HepG2 (cell line): Measurements from ENCODE around the gene PFDN2. TPM values are rescaled to one million over a fixed set of nuclear protein-coding genes. Genes with fewer than 3 reads are reported as not detected.

Experiments used
- ATAC-seq: fragments of 200-7000 bp; cut with Tn5 transposase; 3 replicates; pipeline ENCODE4 v1.9.1; 2020; ENCODE audit warnings: mild to moderate bottlenecking, moderate library complexity
- BruUV-seq: library from RNA; stranded (reverse); fragments of 400-500 nt; replicated peaks from 2 replicates; lab custom pipeline; 2021; lab: Mats Ljungman, UMichigan
- CTCF ChIA-PET: fragments of 300-600 bp; formaldehyde crosslinking; extraction: SDS; loops from one replicate; lab custom pipeline; 2021; ENCODE audit warnings: low total read pairs, inconsistent platforms, low intra/inter-chr PET ratio; lab: Yijun Ruan, JAX
- POLR2A ChIA-PET: fragments of 350-600 bp; sonication (Branson Sonifier 250); formaldehyde crosslinking; loops from one replicate; lab custom pipeline; 2020; ENCODE audit warnings: antibody characterized with exemption, inconsistent platforms; lab: Yijun Ruan, JAX
- DNase-seq: peaks from one replicate; pipeline ENCODE4 v3.0.0-alpha.2; 2015; ENCODE audit warnings: low spot score
- FAIRE-seq: peaks from 3 replicates; lab custom pipeline; 2011; peaks lifted over from hg19 to GRCh38; lab: Jason Lieb, UNC
- H2AFZ ChIP-seq: one replicate; pipeline ENCODE4 v1.6.1; 2011; ENCODE audit warnings: low read length, inconsistent platforms
- H3K27ac ChIP-seq: fragments of 300-600 bp; 3 replicates; pipeline ENCODE4 v1.8.0; 2011; ENCODE audit warnings: mixed run types, mild to moderate bottlenecking, mixed read lengths, low read length, inconsistent platforms; ENCODE audit not compliant: insufficient read depth; ENCODE audit errors: extremely low read length
- H3K27me3 ChIP-seq, 2 experiments: fragments of 200-600 bp in 1 of 2; 2 replicates in 1 of 2; 3 replicates in 1 of 2; pipeline versions ENCODE4 v1.6.0 to v1.8.0; 2011; ENCODE audit warnings: low read length in 2 of 2, mild to moderate bottlenecking in 2 of 2, moderate library complexity in 2 of 2, inconsistent platforms in 1 of 2; ENCODE audit not compliant: insufficient read depth in 2 of 2, control insufficient read depth in 1 of 2
- H3K36me3 ChIP-seq, 2 experiments: fragments of 200-600 bp in 1 of 2; replicated peaks in 1 of 2; 2 replicates in 1 of 2; 3 replicates in 1 of 2; pipeline versions ENCODE4 v1.5.1 to v1.8.0; 2011; ENCODE audit warnings: low read length in 2 of 2, inconsistent platforms in 1 of 2; ENCODE audit not compliant: insufficient read depth in 2 of 2, control insufficient read depth in 1 of 2
- H3K4me1 ChIP-seq: 2 replicates; pipeline ENCODE4 v1.5.1; 2012; ENCODE audit warnings: low read length, inconsistent platforms; ENCODE audit not compliant: insufficient read depth
- H3K4me2 ChIP-seq: 2 replicates; pipeline ENCODE4 v1.6.0; 2011; ENCODE audit warnings: low read depth, low read length, inconsistent platforms
- H3K4me3 ChIP-seq, 3 experiments: fragments of 200-600 bp in 1 of 3; sonication (generic), shearing (Covaris generic) in 1 of 3; replicated peaks in 1 of 3; 2 replicates each; pipeline ENCODE4 v1.5.1; 2011 to 2016; ENCODE audit warnings: low read length in 3 of 3, inconsistent platforms in 2 of 3, low read depth in 2 of 3, mild to moderate bottlenecking in 2 of 3, control low read depth in 1 of 3, mixed read lengths in 1 of 3; ENCODE audit not compliant: insufficient read depth in 1 of 3
- H3K79me2 ChIP-seq: one replicate; pipeline ENCODE4 v1.6.1; 2011; ENCODE audit warnings: low read length, inconsistent platforms; ENCODE audit not compliant: insufficient read depth
- H3K9ac ChIP-seq: 2 replicates; pipeline ENCODE4 v1.6.0; 2011; ENCODE audit warnings: mild to moderate bottlenecking, low read depth, low read length, inconsistent platforms; ENCODE audit not compliant: insufficient read depth
- H3K9me3 ChIP-seq: 2 replicates; pipeline ENCODE4 v1.5.1; 2012; ENCODE audit warnings: mild to moderate bottlenecking, low read length
- H4K20me1 ChIP-seq: 2 replicates; pipeline ENCODE4 v1.6.0; 2011; ENCODE audit warnings: inconsistent platforms, mild to moderate bottlenecking, low read length, moderate library complexity; ENCODE audit not compliant: insufficient read depth
- FOXK2 ChIP-seq: fragments of 450-650 bp; IDR thresholded peaks from 2 replicates; pipeline ENCODE4 v1.6.1; 2016
- HIVEP1 ChIP-seq: sonication (generic); formaldehyde crosslinking; IDR thresholded peaks from 2 replicates; pipeline ENCODE4 v1.4.0; 2020; ENCODE audit warnings: mild to moderate bottlenecking, missing genetic modification reagents
- KLF13 ChIP-seq: sonication (generic); formaldehyde crosslinking; IDR thresholded peaks from 2 replicates; pipeline ENCODE4 v1.4.0; 2020; ENCODE audit warnings: mild to moderate bottlenecking, missing genetic modification reagents
- MXD4 ChIP-seq: IDR thresholded peaks from 2 replicates; pipeline ENCODE4 v1.6.1; 2016; ENCODE audit warnings: mild to moderate bottlenecking, missing biosample characterization, missing genetic modification reagents
- MYNN ChIP-seq: sonication (generic); formaldehyde crosslinking; IDR thresholded peaks from 2 replicates; pipeline ENCODE4 v1.4.0; 2020; ENCODE audit warnings: mild to moderate bottlenecking, low read depth, missing genetic modification reagents
- NFIC ChIP-seq: IDR thresholded peaks from 2 replicates; pipeline ENCODE4 v1.6.1; 2012; ENCODE audit warnings: mild to moderate bottlenecking, low read length, inconsistent platforms
- PAF1 ChIP-seq: IDR thresholded peaks from 2 replicates; pipeline ENCODE4 v1.6.1; 2016; ENCODE audit warnings: missing genetic modification reagents, missing compliant biosample characterization
- SAFB2 ChIP-seq: sonication (generic); formaldehyde crosslinking; IDR thresholded peaks from 2 replicates; pipeline ENCODE4 v1.5.1; 2020; ENCODE audit warnings: missing genetic modification reagents, low read depth, mild to moderate bottlenecking, borderline replicate concordance
- TOPORS ChIP-seq: sonication (generic); formaldehyde crosslinking; IDR thresholded peaks from 2 replicates; pipeline ENCODE4 v1.8.0; 2023; ENCODE audit warnings: mild to moderate bottlenecking, missing genetic modification reagents
- ZNF138 ChIP-seq: sonication (generic); formaldehyde crosslinking; IDR thresholded peaks from 2 replicates; pipeline ENCODE4 v1.5.0; 2020; ENCODE audit warnings: mild to moderate bottlenecking, low read depth, missing genetic modification reagents
- ZNF24 ChIP-seq: fragments of 450-650 bp; IDR thresholded peaks from 2 replicates; pipeline ENCODE4 v1.6.1; 2017; ENCODE audit warnings: antibody characterized with exemption, mild to moderate bottlenecking
- ZNF431 ChIP-seq: sonication (generic); formaldehyde crosslinking; IDR thresholded peaks from 2 replicates; pipeline ENCODE4 v1.9.0; 2022; ENCODE audit warnings: missing genetic modification reagents, low read depth, mild to moderate bottlenecking, borderline replicate concordance
- WGBS: methylation state at CpG from one replicate; pipeline ENCODE4 v1.1.6; 2017; ENCODE audit warnings: low lambda C conversion rate; 5-methylcytosine and 5-hydroxymethylcytosine counted together
- in situ Hi-C: cut with HindIII; loops from 2 replicates; pipeline ENCODE4 v1.10.0; 2017; ENCODE audit warnings: low pct_unique_long_range_greater_than_20kb; ENCODE audit not compliant: extremely low pct_ligation_motif_present
- intact Hi-C: fragments of 100-400 bp; cut with micrococcal nuclease; formaldehyde crosslinking; loops from one replicate; pipeline ENCODE4 v1.10.0; 2022; ENCODE audit not compliant: unreplicated experiment
- polyA plus RNA-seq, 8 experiments: library from polyadenylated mRNA; depleted of rRNA in 3 of 8; stranded (reverse) in 7 of 8; unstranded in 1 of 8; fragments of >200 nt; fragmentation: Illumina TruSeq in 4 of 8; extraction: Trizol in 4 of 8; gene quantifications; 2 replicates each; pipeline versions ENCODE4 v1.2.1 to v1.2.3, GENCODE V29; 2011 to 2016; ENCODE audit warnings: low read depth in 4 of 8, missing spikeins in 1 of 8, mixed read lengths in 1 of 8; ENCODE audit not compliant: insufficient read depth in 1 of 8
- total RNA-seq, 5 experiments: library from RNA; depleted of rRNA; stranded (reverse); fragments of >200 nt; fragmentation: Illumina TruSeq; extraction: Trizol; gene quantifications; 2 replicates each; pipeline ENCODE4 v1.2.3, GENCODE V29; 2016; ENCODE audit warnings: low read depth in 1 of 5
- TF ChIP-seq, protein P1 (sequence below): sonication (generic); formaldehyde crosslinking; IDR thresholded peaks from 2 replicates; pipeline ENCODE4 v1.8.0; 2022; ENCODE audit warnings: mild to moderate bottlenecking, missing genetic modification reagents
- TF ChIP-seq, protein P2 (sequence below): sonication (generic); formaldehyde crosslinking; IDR thresholded peaks from 2 replicates; pipeline ENCODE4 v1.5.0; 2020; ENCODE audit warnings: missing genetic modification reagents
- TF ChIP-seq, protein P3 (sequence below): sonication (generic); formaldehyde crosslinking; conservative IDR thresholded peaks from 2 replicates; pipeline ENCODE4 v1.8.1; 2023; ENCODE audit warnings: missing genetic modification reagents
- TF ChIP-seq, protein P4 (sequence below): IDR thresholded peaks from 2 replicates; pipeline ENCODE4 v1.6.1; 2016; ENCODE audit warnings: control low read depth

The PFDN2 gene
- total and polyA plus RNA-seq, 2 of the 13 experiments (the other 11 are each of a cell fraction or from before 2014, with no cell fraction given), result 62.6 to 63.6 TPM

DNA sequence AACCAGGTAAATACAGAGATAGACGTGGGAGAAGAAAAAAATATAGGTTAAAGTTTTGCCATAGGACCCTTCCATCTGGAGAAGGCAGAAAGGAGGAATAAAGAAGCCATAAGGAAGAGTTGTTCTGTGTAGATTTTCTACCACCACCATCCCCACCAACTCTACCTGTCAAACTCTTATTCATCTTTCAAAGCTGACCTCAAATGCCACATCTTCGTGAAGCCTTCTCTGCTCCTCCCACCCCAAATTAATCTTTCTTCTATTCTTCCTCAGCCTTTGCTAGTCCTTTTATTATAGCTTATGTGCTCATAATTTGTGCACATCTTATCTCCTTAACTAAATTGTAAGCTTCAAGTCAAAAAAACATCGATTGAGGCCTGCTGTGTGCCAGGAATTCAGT lies 27.2 kb downstream of the PFDN2 start:
- no TSS peak for BruUV-seq
- POLR2A ChIA-PET, result no interaction called here
- WGBS, result 12% methylated on average over 3 of the region's 3 CpGs
- Histone ChIP-seq H4K20me1 (no peaks in the 10 kb centered on the region), H3K36me3 (no peaks in the 10 kb centered on the region), H3K4me1 (peaks cover 21% of the 10 kb centered on the region), H3K79me2 (no peaks in the 10 kb centered on the region), H2AFZ (no peak overlapping the region), H3K9ac (no peak overlapping the region), H3K4me2 (no peak overlapping the region), H3K27ac (no peak overlapping the region), H3K27me3 (peaks cover 3 to 42% of the 10 kb centered on the region in 2 experiments; a peak in 3 of 5 replicates), H3K9me3 (no peaks in the 10 kb centered on the region), H3K4me3 (no peak overlapping the region)
- no peak for DNase-seq
- TF ChIP-seq KLF13 (no peak), TOPORS (CRISPR knock-in tag) (no peak), ZNF138 (CRISPR knock-in tag) (no peak), MXD4 (no peak), PAF1 (no peak), MYNN (CRISPR knock-in tag) (no peak), ZNF24 (no peak)
- TF ChIP-seq, protein P1, sequence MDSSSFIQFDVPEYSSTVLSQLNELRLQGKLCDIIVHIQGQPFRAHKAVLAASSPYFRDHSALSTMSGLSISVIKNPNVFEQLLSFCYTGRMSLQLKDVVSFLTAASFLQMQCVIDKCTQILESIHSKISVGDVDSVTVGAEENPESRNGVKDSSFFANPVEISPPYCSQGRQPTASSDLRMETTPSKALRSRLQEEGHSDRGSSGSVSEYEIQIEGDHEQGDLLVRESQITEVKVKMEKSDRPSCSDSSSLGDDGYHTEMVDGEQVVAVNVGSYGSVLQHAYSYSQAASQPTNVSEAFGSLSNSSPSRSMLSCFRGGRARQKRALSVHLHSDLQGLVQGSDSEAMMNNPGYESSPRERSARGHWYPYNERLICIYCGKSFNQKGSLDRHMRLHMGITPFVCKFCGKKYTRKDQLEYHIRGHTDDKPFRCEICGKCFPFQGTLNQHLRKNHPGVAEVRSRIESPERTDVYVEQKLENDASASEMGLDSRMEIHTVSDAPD (CRISPR knock-in tag), result no peak
- FAIRE-seq, result no peak
- in situ Hi-C loops (loop anchor here (10.0 kb wide), 1 partner anchor 96 kb away; no protein-coding TSS in a partner anchor), intact Hi-C loops (no loop called here)
- CTCF ChIA-PET, result no interaction called here
- no peak for ATAC-seq

DNA sequence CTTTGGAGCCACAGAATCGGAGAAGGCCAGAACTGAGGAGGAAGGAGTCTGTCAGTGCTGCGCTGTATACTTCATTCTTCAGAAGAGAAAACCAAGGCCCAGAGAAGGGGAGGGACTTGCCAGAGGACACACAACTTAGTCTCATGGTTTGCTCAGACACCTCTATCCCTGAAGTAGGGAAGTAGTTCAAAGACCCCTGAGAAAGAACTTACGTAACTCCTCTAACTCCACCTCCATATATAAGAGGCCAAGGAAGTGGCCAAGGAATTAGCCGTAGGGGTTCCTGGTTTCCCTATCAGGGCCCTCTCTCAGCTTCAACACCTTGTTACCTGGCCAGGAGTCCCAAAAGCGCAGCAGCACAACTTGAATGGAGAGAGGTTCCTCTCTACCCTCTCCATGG lies 27.9 kb downstream of the PFDN2 start:
- CTCF ChIA-PET, result no interaction called here
- POLR2A ChIA-PET, result no interaction called here
- Histone ChIP-seq H2AFZ (no peak overlapping the region), H3K4me2 (no peak overlapping the region), H3K9ac (no peak overlapping the region), H3K27me3 (peaks cover 3 to 40% of the 10 kb centered on the region in 2 experiments; a peak in 3 of 5 replicates), H3K79me2 (no peaks in the 10 kb centered on the region), H3K36me3 (no peaks in the 10 kb centered on the region), H3K27ac (no peak overlapping the region), H3K4me3 (no peak overlapping the region), H4K20me1 (no peaks in the 10 kb centered on the region), H3K4me1 (peaks cover 28% of the 10 kb centered on the region), H3K9me3 (no peaks in the 10 kb centered on the region)
- BruUV-seq, result no TSS peak
- FAIRE-seq, result no peak
- DNase-seq, result no peak
- intact Hi-C loops (no loop called here), in situ Hi-C loops (loop anchor here (10.0 kb wide), 1 partner anchor 95 kb away; no protein-coding TSS in a partner anchor)
- no peak for ATAC-seq
- WGBS, result 82% methylated on average over 4 of the region's 5 CpGs
- no peak for TF ChIP-seq HIVEP1
- TF ChIP-seq, protein P2, sequence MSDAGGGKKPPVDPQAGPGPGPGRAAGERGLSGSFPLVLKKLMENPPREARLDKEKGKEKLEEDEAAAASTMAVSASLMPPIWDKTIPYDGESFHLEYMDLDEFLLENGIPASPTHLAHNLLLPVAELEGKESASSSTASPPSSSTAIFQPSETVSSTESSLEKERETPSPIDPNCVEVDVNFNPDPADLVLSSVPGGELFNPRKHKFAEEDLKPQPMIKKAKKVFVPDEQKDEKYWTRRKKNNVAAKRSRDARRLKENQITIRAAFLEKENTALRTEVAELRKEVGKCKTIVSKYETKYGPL (CRISPR knock-in tag), result no peak
- TF ChIP-seq, protein P3, sequence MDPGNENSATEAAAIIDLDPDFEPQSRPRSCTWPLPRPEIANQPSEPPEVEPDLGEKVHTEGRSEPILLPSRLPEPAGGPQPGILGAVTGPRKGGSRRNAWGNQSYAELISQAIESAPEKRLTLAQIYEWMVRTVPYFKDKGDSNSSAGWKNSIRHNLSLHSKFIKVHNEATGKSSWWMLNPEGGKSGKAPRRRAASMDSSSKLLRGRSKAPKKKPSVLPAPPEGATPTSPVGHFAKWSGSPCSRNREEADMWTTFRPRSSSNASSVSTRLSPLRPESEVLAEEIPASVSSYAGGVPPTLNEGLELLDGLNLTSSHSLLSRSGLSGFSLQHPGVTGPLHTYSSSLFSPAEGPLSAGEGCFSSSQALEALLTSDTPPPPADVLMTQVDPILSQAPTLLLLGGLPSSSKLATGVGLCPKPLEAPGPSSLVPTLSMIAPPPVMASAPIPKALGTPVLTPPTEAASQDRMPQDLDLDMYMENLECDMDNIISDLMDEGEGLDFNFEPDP (CRISPR knock-in tag), result no peak
- TF ChIP-seq NFIC, result no peak
- TF ChIP-seq, protein P4, sequence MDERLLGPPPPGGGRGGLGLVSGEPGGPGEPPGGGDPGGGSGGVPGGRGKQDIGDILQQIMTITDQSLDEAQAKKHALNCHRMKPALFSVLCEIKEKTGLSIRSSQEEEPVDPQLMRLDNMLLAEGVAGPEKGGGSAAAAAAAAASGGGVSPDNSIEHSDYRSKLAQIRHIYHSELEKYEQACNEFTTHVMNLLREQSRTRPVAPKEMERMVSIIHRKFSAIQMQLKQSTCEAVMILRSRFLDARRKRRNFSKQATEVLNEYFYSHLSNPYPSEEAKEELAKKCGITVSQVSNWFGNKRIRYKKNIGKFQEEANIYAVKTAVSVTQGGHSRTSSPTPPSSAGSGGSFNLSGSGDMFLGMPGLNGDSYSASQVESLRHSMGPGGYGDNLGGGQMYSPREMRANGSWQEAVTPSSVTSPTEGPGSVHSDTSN (CRISPR knock-in tag), result no peak
- no peak for TF ChIP-seq SAFB2 (CRISPR knock-in tag)
- TF ChIP-seq ZNF431 (CRISPR knock-in tag), result no peak
- TF ChIP-seq FOXK2, result no peak
